WI38 (cell line): ENCODE results near the gene TVP23A.

Experiments used
- H3K4me3 ChIP-seq: 2 replicates; pipeline ENCODE4 v1.5.1; 2011; ENCODE audit warnings: low read depth, mild to moderate bottlenecking, control low read depth, low read length
- CTCF ChIP-seq: IDR thresholded peaks from 2 replicates; pipeline ENCODE4 v1.5.1; 2012; ENCODE audit warnings: low read depth, mild to moderate bottlenecking, control low read depth, low read length

Gene TVP23A

DNA sequence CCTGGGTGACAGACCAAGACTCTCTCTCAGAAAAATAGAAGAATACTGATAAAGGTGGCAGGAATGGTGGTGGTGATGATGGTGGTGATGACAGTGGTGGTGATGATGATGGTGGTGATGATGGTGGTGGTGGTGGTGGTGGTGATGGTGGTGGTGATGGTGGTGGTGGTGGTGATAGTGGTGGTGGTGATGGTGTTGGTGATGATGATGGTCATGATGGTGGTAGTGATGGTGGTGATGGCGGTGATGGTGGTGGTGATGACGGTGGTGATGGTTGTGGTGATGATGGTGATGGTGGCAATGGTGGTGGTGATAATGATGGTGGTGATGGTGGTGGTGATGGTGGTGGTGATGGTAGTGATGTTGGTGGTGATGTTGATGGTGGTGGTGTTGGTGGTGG lies 40.4 kb upstream of the TVP23A start:
- no peak for TF ChIP-seq CTCF
- no peak overlapping the region for H3K4me3 ChIP-seq

DNA sequence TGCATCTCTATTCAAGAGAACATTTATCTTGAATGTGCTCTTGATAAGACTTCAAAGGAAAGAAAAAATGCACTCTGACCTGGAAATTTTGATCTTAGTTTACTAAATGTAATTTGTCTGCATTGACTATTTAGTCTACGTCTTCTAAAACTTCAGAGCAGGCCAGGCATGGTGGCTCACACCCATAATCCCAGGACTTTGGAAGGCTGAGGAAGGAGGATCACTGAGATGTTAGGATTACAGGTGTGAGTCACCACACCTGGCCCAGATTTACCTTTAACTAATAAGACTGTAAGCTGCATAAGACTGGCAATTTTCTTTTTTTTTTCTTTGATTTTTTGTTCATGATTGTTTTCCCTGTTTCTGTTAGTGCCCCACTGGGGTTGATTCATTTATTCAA lies 39.6 kb upstream of the TVP23A start:
- no peak for TF ChIP-seq CTCF
- H3K4me3 ChIP-seq, result no peak overlapping the region

DNA sequence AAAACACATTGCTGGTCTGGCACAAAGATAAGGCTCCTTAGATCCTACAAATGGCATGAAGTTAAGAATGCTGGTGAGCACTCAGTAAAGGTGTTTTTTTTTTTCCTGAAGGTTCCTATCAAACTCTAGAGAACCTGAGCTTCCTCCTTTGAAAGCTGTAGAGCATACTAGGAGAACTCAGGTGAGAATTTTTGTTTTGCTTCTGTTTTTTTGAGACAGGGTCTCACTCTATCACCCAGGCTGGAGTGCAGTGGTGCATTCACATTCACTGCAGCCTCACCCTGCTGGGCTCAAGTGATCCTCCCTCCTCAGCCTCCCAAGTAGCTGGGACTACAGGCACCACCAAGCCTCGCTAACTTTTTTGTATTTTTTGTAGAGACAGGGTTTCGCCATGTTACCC lies 37.4 kb upstream of the TVP23A start:
- no peak for TF ChIP-seq CTCF
- H3K4me3 ChIP-seq, result no peak overlapping the region

DNA sequence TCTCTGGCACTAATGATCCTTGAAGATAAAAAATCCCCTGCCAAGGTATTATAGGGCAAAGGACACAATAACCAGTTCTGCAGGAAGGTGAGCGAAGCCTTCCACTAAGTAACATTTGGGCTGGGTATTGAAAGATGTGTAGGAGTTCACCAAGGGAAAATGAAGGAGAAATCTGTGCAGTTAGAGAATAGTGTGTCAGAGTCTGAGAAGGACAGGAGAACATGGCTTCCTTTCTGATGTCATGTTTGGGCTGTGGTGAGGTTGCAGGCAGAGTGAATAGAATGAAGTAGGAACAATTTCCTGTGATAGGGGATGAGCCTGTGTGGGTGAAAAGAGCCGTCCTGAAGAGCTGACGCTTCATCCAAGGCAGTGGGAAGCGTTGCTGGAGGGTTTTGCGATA lies 34.4 kb upstream of the TVP23A start:
- no peak for TF ChIP-seq CTCF

GRCh38 chr16:10852286-10852685 lies 33.7 kb upstream of the TVP23A start:
- H3K4me3 ChIP-seq, result no peak overlapping the region
- TF ChIP-seq CTCF, result no peak

More for the DNA sequence above, 34.4 kb upstream of the TVP23A start:
- no peak overlapping the region for H3K4me3 ChIP-seq

DNA sequence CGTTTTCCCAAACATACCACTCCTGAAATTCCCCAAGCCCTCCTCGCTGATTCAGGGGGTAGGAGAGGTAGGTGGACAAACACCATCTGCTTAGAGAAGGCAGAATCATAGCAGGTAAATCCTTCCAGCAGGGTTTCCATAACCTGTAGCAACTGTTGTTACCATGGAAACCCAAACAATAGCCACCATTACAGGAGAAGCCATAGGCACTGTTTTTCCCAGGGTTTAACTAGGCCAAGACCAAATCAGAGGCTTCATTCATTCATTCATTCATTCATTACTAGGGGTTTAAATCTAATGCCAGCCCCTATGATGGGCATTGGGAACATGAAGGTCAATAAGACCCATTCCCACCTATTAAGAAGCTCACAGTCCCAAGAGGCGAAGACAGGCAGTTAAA lies 32.9 kb upstream of the TVP23A start:
- H3K4me3 ChIP-seq, result no peak overlapping the region
- no peak for TF ChIP-seq CTCF

DNA sequence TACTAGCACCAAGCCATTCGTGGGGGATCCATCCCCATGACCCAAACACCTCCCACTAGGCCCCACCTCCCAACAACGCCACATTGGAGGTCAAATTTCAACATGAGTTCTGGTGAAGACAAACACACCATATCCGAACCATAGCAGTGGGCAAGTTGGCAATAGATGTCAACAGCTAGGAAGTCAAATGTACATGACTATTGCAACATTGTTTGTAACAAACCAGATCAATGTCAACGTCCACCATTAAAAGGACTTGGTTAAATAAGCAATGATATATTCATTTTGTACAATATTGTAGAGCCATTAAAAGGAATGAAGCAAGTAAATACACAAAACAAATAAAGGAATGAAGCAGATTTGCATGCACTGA lies 31.9 kb upstream of the TVP23A start:
- no peak overlapping the region for H3K4me3 ChIP-seq
- no peak for TF ChIP-seq CTCF
